ENCODE data around the gene SNX5.

Gene SNX5

GRCh38 chr20:17966432-17967310, 1.9 kb downstream of the SNX5 start:
- peak overlapping the region; percentile 93 for H3K4me3 ChIP-seq (ENCODE audit: low read depth, low read length)
- TF ChIP-seq, protein P1, sequence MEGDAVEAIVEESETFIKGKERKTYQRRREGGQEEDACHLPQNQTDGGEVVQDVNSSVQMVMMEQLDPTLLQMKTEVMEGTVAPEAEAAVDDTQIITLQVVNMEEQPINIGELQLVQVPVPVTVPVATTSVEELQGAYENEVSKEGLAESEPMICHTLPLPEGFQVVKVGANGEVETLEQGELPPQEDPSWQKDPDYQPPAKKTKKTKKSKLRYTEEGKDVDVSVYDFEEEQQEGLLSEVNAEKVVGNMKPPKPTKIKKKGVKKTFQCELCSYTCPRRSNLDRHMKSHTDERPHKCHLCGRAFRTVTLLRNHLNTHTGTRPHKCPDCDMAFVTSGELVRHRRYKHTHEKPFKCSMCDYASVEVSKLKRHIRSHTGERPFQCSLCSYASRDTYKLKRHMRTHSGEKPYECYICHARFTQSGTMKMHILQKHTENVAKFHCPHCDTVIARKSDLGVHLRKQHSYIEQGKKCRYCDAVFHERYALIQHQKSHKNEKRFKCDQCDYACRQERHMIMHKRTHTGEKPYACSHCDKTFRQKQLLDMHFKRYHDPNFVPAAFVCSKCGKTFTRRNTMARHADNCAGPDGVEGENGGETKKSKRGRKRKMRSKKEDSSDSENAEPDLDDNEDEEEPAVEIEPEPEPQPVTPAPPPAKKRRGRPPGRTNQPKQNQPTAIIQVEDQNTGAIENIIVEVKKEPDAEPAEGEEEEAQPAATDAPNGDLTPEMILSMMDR (IDR thresholded peaks at IDR 0.05; ENCODE audit: control insufficient read depth, extremely low read depth, insufficient read depth): 0 out of 2 replicates have a peak, but pooled peaks have one; percentile 15
- DNase-seq (ENCODE audit: low read depth): no peak

GRCh38 chr20:17965042-17965697, 3.4 kb downstream of the SNX5 start:
- no peak for DNase-seq (ENCODE audit: low read depth)
- no peak overlapping the region for H3K4me3 ChIP-seq (ENCODE audit: low read depth, low read length)
- TF ChIP-seq, protein P1 (IDR thresholded peaks at IDR 0.05; ENCODE audit: control insufficient read depth, extremely low read depth, insufficient read depth): no peak

DNA sequence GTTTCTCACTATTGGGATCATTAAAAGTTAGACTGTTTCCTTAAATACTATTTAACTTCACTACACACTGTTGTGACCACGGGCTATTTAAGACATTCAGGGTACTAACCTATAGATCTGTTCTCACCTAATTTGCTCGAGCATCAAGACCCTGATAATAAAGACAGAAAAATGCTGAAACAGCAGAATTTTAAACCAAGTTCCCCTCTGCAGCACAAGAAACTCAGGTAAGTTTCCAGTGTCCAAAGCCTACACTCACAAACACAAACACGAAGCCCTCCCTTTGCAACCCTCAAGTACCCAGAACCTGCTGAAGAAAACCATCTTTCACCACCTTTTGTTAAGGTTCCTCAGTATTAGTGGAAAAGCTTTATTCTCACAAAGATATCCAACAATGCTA, 4.0 kb downstream of the SNX5 start:
- TF ChIP-seq, protein P1 (IDR thresholded peaks at IDR 0.05; ENCODE audit: control insufficient read depth, extremely low read depth, insufficient read depth): no peak
- H3K4me3 ChIP-seq (ENCODE audit: low read depth, low read length): no peak overlapping the region
- no peak for DNase-seq (ENCODE audit: low read depth)

DNA sequence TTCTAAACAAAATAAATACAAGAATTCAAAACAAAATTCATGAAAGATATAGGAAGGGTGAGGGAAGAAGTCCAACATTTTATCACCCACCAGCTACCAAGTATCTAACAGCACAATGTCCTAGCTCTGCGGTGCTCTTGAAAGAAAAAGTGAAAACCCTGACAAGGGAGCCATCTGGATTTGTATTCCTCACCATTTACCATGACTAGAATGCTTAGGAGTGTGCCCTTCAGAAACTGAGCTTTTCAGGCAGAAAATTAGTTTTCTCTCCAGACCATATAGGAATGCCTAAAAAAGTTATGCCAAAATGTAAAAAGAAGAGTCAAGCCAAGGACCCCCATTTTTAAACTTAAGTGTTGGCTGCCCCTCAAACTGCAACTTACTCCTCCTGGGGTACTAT, 4.5 kb downstream of the SNX5 start:
- DNase-seq (ENCODE audit: low read depth): no peak
- TF ChIP-seq, protein P1 (IDR thresholded peaks at IDR 0.05; ENCODE audit: control insufficient read depth, extremely low read depth, insufficient read depth): no peak
- H3K4me3 ChIP-seq (ENCODE audit: low read depth, low read length): no peak overlapping the region

DNA sequence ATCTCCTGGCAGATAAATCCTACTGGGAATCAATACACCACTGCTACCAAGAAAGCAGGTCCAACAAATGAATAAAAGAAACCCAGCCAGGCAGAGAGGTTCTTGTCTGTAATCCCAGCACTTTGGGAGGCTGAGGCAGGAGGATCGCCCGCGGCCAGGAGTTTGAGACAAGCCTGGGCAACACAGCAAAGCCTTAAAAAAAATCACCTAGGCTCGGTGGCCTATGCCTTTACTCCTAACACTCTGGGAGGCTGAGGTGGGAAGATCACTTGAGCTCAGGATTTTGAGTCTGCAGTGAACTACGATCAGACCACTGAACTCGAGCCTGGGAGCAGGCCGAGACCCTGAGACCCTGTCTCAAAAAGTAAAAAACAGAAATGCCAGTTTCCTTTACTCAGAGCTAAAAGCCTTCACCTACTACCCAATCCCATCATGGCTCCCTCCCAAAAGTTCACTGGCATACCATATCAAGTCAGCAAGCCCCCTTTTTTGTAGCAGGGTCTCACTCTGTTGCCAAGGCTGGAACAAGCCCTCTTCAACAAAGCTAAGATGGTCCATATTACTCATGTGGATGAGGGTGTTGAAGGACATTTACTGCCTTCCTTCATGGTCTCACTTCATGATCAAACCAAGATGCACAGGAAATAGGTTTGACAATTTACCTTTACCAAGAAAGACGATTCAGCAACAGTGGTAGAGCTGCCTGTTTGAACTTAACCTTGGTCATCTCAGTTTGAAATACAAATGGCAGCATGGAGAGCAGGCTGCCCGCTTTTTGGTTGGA, 5.3 kb downstream of the SNX5 start:
- TF ChIP-seq, protein P1 (IDR thresholded peaks at IDR 0.05; ENCODE audit: control insufficient read depth, extremely low read depth, insufficient read depth): no peak
- no peak overlapping the region for H3K4me3 ChIP-seq (ENCODE audit: low read depth, low read length)
- no peak for DNase-seq (ENCODE audit: low read depth)

GRCh38 chr20:17961587-17961940, 7.0 kb downstream of the SNX5 start:
- TF ChIP-seq, protein P1 (IDR thresholded peaks at IDR 0.05; ENCODE audit: control insufficient read depth, extremely low read depth, insufficient read depth): no peak
- DNase-seq (ENCODE audit: low read depth): peak; percentile 27
- H3K4me3 ChIP-seq (ENCODE audit: low read depth, low read length): no peak overlapping the region; the same call in 1 of the 2 replicates
